ENCODE measurements around the gene SDK1.
"Not testable (repeated sequence)": the region's sequence is repeated elsewhere in the genome, so short reads cannot be mapped to it uniquely, and the experiment has no call there.

Gene SDK1

GRCh38 chr7:4209966-4210365, 908.9 kb downstream of the SDK1 start:
- no peak for DNase-seq (ENCODE audit: low read depth in 1 of 2, low spot score in 1 of 2)

- no peak for DNase-seq (ENCODE audit: low read depth in 1 of 2, low spot score in 1 of 2)
These were observed 909.8 kb downstream of the SDK1 start for GRCh38 chr7:4210821-4211220.

- no peak for DNase-seq (ENCODE audit: low read depth in 1 of 2, low spot score in 1 of 2)
These were observed 910.2 kb downstream of the SDK1 start for GRCh38 chr7:4211261-4211660.

GRCh38 chr7:4212376-4212775, 911.3 kb downstream of the SDK1 start:
- DNase-seq (ENCODE audit: low read depth in 1 of 2, low spot score in 1 of 2) = no peak

GRCh38 chr7:4214291-4215155, 913.5 kb downstream of the SDK1 start:
- DNase-seq (ENCODE audit: low read depth in 1 of 2, low spot score in 1 of 2) = no peak

GRCh38 chr7:4215176-4215720, 914.2 kb downstream of the SDK1 start:
- no peak for DNase-seq (ENCODE audit: low read depth in 1 of 2, low spot score in 1 of 2)

- DNase-seq (ENCODE audit: low read depth in 1 of 2, low spot score in 1 of 2) = no peak
These were observed 915.0 kb downstream of the SDK1 start for GRCh38 chr7:4216016-4216415.

GRCh38 chr7:4217126-4217660, 916.1 kb downstream of the SDK1 start:
- DNase-seq (ENCODE audit: low read depth in 1 of 2, low spot score in 1 of 2) = not testable (repeated sequence)

- DNase-seq (ENCODE audit: low read depth in 1 of 2, low spot score in 1 of 2) = no peak
These were observed 917.4 kb downstream of the SDK1 start for GRCh38 chr7:4218481-4218880.

- DNase-seq (ENCODE audit: low read depth in 1 of 2, low spot score in 1 of 2) = no peak
These were observed 919.0 kb downstream of the SDK1 start for GRCh38 chr7:4220011-4220410.

GRCh38 chr7:4221043-4221442, 920.0 kb downstream of the SDK1 start:
- no peak for DNase-seq (ENCODE audit: low read depth in 1 of 2, low spot score in 1 of 2)

- no peak for DNase-seq (ENCODE audit: low read depth in 1 of 2, low spot score in 1 of 2)
These were observed 921.6 kb downstream of the SDK1 start for GRCh38 chr7:4222676-4223075.

GRCh38 chr7:4225361-4225771, 924.3 kb downstream of the SDK1 start:
- DNase-seq (ENCODE audit: low read depth in 1 of 2, low spot score in 1 of 2) = no peak

GRCh38 chr7:4225881-4226523, 925.0 kb downstream of the SDK1 start:
- no peak for DNase-seq (ENCODE audit: low read depth in 1 of 2, low spot score in 1 of 2)

- no peak for DNase-seq (ENCODE audit: low read depth in 1 of 2, low spot score in 1 of 2)
These were observed 925.5 kb downstream of the SDK1 start for GRCh38 chr7:4226524-4226882.

- no peak for DNase-seq (ENCODE audit: low read depth in 1 of 2, low spot score in 1 of 2)
These were observed 926.3 kb downstream of the SDK1 start for GRCh38 chr7:4227105-4228010.

GRCh38 chr7:4230352-4230751, 929.3 kb downstream of the SDK1 start:
- no peak for DNase-seq (ENCODE audit: low read depth in 1 of 2, low spot score in 1 of 2)

GRCh38 chr7:4233146-4233545, 932.1 kb downstream of the SDK1 start:
- no peak for DNase-seq (ENCODE audit: low read depth in 1 of 2, low spot score in 1 of 2)

GRCh38 chr7:4233621-4234497, 932.8 kb downstream of the SDK1 start:
- DNase-seq (ENCODE audit: low read depth in 1 of 2, low spot score in 1 of 2) = no peak

- DNase-seq (ENCODE audit: low read depth in 1 of 2, low spot score in 1 of 2) = no peak
These were observed 933.4 kb downstream of the SDK1 start for GRCh38 chr7:4234498-4234855.

Data from activated CD4-positive, alpha-beta T cell treated with anti-CD3 and anti-CD28 coated beads, Interleukin-2, amount 50 U/mL, for 24 hours (primary cell).